Panc1 (cell line): ENCODE data around the gene RELB. TPM values are rescaled to one million over a fixed set of nuclear protein-coding genes. Genes with fewer than 3 reads are reported as not detected.
A peak's percentile ranks its signal among the peaks of the same experiment; 100 is the strongest.

Experiments used
- ATAC-seq: fragments of 200-7000 bp; cut with Tn5 transposase; 2 replicates; pipeline ENCODE4 v1.9.1; 2020; ENCODE audit warnings: mild to moderate bottlenecking, moderate library complexity
- BruUV-seq: library from RNA; stranded (reverse); fragments of 400-500 nt; replicated peaks from 2 replicates; lab custom pipeline; 2021; lab: Mats Ljungman, UMichigan
- CTCF ChIA-PET: fragments of 300-600 bp; sonication (Branson Sonifier 250); formaldehyde crosslinking; loops from one replicate; lab custom pipeline; 2022; ENCODE audit warnings: antibody characterized with exemption; lab: Charles Lee
- POLR2A ChIA-PET: fragments of 300-600 bp; sonication (Branson Sonifier 250); formaldehyde crosslinking; loops from one replicate; lab custom pipeline; 2022; ENCODE audit warnings: antibody characterized with exemption; lab: Charles Lee
- DNase-seq: peaks from one replicate; pipeline ENCODE4 v3.0.0-alpha.2; 2010; ENCODE audit warnings: low read depth, low spot score
- H3K27ac ChIP-seq: 2 replicates; pipeline ENCODE4 v1.5.1; 2011; ENCODE audit warnings: mild to moderate bottlenecking, low read length, inconsistent platforms
- H3K27me3 ChIP-seq: fragments of 200-500 bp; sonication (Bioruptor generic); 2 replicates; pipeline ENCODE4 v1.6.0; 2014; ENCODE audit warnings: low read length, inconsistent platforms; ENCODE audit not compliant: control insufficient read depth, insufficient read depth
- H3K36me3 ChIP-seq: fragments of 200-500 bp; sonication (Bioruptor generic); 2 replicates; pipeline ENCODE4 v1.5.1; 2014; ENCODE audit warnings: inconsistent platforms, mild to moderate bottlenecking, low read length, moderate library complexity; ENCODE audit not compliant: control insufficient read depth, insufficient read depth
- H3K4me1 ChIP-seq: 2 replicates; pipeline ENCODE4 v1.5.1; 2011; ENCODE audit warnings: inconsistent platforms, mild to moderate bottlenecking, low read length, moderate library complexity; ENCODE audit not compliant: control insufficient read depth, insufficient read depth
- H3K4me3 ChIP-seq, 2 experiments: 2 replicates each; pipeline ENCODE4 v1.5.1; 2011 to 2012; ENCODE audit warnings: low read depth in 2 of 2, low read length in 2 of 2, mild to moderate bottlenecking in 2 of 2, inconsistent platforms in 1 of 2, moderate library complexity in 1 of 2
- H3K9me3 ChIP-seq: fragments of 200-500 bp; sonication (Bioruptor generic); 2 replicates; pipeline ENCODE4 v1.5.1; 2014; ENCODE audit warnings: low read depth, mild to moderate bottlenecking, inconsistent platforms, low read length, moderate library complexity; ENCODE audit not compliant: control insufficient read depth, insufficient read depth
- POLR2AphosphoS5 ChIP-seq: IDR thresholded peaks from 2 replicates; pipeline ENCODE4 v1.6.1; 2012; ENCODE audit warnings: mild to moderate bottlenecking, low read depth, low read length, moderate library complexity
- SIN3A ChIP-seq: IDR thresholded peaks from 2 replicates; pipeline ENCODE4 v1.6.1; 2012; ENCODE audit warnings: low read depth, mild to moderate bottlenecking, low read length, moderate library complexity, borderline replicate concordance; ENCODE audit not compliant: insufficient read depth
- TCF7L2 ChIP-seq: IDR thresholded peaks from 2 replicates; pipeline ENCODE4 v1.6.1; 2011; ENCODE audit warnings: mild to moderate bottlenecking, low read depth, low read length, inconsistent platforms
- in situ Hi-C: cut with HindIII; loops from 2 replicates; pipeline ENCODE4 v1.10.0; 2016; ENCODE audit warnings: low sequenced_read_pairs, low pct_unique_long_range_greater_than_20kb
- intact Hi-C: fragments of 100-400 bp; cut with micrococcal nuclease; formaldehyde crosslinking; loops from one replicate; pipeline ENCODE4 v1.10.0; 2022; ENCODE audit not compliant: unreplicated experiment
- total RNA-seq: library from RNA; stranded (reverse); gene quantifications from one replicate; pipeline ENCODE4 v1.2.1, GENCODE V29; 2021; ENCODE audit not compliant: unreplicated experiment
- TF ChIP-seq, protein P1 (sequence below): fragments of 450-650 bp; IDR thresholded peaks from 2 replicates; pipeline ENCODE4 v1.5.1; 2017; ENCODE audit warnings: mild to moderate bottlenecking
- TF ChIP-seq, protein P2 (sequence below), 2 experiments: IDR thresholded peaks; 2 replicates each; pipeline ENCODE4 v1.6.1; 2011 to 2012; ENCODE audit warnings: low read depth in 2 of 2, control low read depth in 1 of 2, low read length in 1 of 2, mild to moderate bottlenecking in 1 of 2, moderate library complexity in 1 of 2; ENCODE audit not compliant: insufficient read depth in 1 of 2

The RELB gene
- total RNA-seq, 1 experiment from 2014 or later = 28.1 TPM

DNA sequence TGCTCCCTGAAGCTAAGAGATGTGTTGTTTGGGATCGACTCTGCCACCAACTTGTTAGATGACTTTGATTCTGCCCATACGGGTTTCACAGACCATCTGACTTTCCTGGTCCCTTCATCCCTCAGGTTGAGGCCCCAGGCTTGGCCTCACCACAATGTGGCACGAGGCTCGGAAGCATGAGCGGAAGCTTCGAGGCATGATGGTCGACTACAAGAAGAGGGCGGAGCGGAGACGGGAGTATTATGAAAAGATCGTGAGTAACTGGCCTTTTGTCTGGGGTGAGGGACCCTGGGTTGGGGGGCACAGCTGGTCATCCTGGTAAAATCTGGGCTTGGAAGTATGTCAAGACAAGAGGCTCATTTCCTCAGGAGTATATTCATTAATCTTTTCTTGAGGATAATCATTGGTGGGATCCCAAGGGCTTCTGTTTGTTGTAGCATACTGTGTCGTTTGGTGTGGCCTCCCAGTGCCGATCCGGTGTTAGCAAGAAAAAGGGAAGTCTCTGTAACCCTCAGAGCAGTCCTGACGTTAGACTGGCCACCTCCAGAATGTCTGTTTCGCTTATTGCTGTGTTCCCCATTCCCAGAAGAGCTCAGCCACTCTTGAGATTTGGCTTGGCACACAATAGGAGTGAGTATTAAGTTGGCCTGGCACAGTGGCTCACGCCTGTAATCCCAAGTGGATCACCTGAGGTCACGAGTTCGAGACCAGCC, 39.0 kb downstream of the RELB start:
- ChIA-PET POLR2A (no interaction called here), CTCF (interaction anchor here (1.9 kb wide), 1 partner anchor 20 kb away, joined by 4 read pairs; no protein-coding TSS in a partner anchor)
- BruUV-seq = TSS peak; percentile 87
- Histone ChIP-seq H3K4me3 (peak overlapping the region; percentile 83), H3K36me3 (peaks cover 5% of the 10 kb centered on the region), H3K27me3 (no peaks in the 10 kb centered on the region), H3K9me3 (no peaks in the 10 kb centered on the region), H3K27ac (peak overlapping the region; percentile 86; the same call in 1 of the 2 replicates), H3K4me1 (peaks cover 6% of the 10 kb centered on the region; the same call in 1 of the 2 replicates)
- ATAC-seq = no peak
- intact Hi-C loops = no loop called here
- no peak for DNase-seq
- in situ Hi-C loops = no loop called here
- TF ChIP-seq POLR2AphosphoS5 (no peak), TCF7L2 (no peak), SIN3A (no peak)
- TF ChIP-seq, protein P1, sequence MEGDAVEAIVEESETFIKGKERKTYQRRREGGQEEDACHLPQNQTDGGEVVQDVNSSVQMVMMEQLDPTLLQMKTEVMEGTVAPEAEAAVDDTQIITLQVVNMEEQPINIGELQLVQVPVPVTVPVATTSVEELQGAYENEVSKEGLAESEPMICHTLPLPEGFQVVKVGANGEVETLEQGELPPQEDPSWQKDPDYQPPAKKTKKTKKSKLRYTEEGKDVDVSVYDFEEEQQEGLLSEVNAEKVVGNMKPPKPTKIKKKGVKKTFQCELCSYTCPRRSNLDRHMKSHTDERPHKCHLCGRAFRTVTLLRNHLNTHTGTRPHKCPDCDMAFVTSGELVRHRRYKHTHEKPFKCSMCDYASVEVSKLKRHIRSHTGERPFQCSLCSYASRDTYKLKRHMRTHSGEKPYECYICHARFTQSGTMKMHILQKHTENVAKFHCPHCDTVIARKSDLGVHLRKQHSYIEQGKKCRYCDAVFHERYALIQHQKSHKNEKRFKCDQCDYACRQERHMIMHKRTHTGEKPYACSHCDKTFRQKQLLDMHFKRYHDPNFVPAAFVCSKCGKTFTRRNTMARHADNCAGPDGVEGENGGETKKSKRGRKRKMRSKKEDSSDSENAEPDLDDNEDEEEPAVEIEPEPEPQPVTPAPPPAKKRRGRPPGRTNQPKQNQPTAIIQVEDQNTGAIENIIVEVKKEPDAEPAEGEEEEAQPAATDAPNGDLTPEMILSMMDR = no peak
- TF ChIP-seq, protein P2, sequence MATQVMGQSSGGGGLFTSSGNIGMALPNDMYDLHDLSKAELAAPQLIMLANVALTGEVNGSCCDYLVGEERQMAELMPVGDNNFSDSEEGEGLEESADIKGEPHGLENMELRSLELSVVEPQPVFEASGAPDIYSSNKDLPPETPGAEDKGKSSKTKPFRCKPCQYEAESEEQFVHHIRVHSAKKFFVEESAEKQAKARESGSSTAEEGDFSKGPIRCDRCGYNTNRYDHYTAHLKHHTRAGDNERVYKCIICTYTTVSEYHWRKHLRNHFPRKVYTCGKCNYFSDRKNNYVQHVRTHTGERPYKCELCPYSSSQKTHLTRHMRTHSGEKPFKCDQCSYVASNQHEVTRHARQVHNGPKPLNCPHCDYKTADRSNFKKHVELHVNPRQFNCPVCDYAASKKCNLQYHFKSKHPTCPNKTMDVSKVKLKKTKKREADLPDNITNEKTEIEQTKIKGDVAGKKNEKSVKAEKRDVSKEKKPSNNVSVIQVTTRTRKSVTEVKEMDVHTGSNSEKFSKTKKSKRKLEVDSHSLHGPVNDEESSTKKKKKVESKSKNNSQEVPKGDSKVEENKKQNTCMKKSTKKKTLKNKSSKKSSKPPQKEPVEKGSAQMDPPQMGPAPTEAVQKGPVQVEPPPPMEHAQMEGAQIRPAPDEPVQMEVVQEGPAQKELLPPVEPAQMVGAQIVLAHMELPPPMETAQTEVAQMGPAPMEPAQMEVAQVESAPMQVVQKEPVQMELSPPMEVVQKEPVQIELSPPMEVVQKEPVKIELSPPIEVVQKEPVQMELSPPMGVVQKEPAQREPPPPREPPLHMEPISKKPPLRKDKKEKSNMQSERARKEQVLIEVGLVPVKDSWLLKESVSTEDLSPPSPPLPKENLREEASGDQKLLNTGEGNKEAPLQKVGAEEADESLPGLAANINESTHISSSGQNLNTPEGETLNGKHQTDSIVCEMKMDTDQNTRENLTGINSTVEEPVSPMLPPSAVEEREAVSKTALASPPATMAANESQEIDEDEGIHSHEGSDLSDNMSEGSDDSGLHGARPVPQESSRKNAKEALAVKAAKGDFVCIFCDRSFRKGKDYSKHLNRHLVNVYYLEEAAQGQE (IDR thresholded peaks at IDR 0.05; ENCODE audit: insufficient read depth in 1 of 2, low read depth in 2 of 2, low read length in 1 of 2) = no peak

DNA sequence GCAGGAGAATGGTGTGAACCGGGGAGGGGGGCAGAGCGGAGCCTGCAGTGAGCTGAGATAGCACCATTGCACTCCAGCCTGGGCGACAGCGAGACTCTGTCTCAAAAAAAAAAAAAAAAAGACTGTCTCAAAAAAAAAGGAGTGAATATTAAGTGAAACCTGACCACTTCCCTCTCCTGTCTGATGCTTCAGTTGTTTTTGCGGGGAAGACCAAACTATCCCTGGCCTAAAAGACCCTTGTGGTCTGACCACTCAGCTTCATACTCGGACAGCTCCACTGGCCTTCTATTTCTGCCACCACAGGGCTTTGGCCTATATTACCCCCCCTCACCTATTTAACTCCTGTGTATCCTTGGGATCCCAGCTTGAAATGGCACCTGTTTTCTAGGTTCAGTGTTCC, 39.9 kb downstream of the RELB start:
- peaks cover 5% of the 10 kb centered on the region for H3K36me3 ChIP-seq
- CTCF ChIA-PET = no interaction called here
- no peak for ATAC-seq
- in situ Hi-C loops = no loop called here
- TF ChIP-seq POLR2AphosphoS5 = no peak
- TF ChIP-seq TCF7L2 = no peak
- TF ChIP-seq, protein P2 (IDR thresholded peaks at IDR 0.05; ENCODE audit: insufficient read depth in 1 of 2, low read depth in 2 of 2, low read length in 1 of 2) = no peak
- TF ChIP-seq, protein P1 = no peak
- TF ChIP-seq SIN3A = no peak
- POLR2A ChIA-PET = no interaction called here
- peaks cover 6% of the 10 kb centered on the region; the same call in 1 of the 2 replicates for H3K4me1 ChIP-seq
- H3K27me3 ChIP-seq = no peaks in the 10 kb centered on the region
- no peak overlapping the region for H3K27ac ChIP-seq
- no TSS peak for BruUV-seq
- H3K4me3 ChIP-seq = no peak overlapping the region
- H3K9me3 ChIP-seq = no peaks in the 10 kb centered on the region
- intact Hi-C loops = no loop called here
- no peak for DNase-seq
